Left renal pelvis (tissue), 4 donors: ENCODE measurements around the gene MTX1. TPM values are rescaled to one million over a fixed set of nuclear protein-coding genes. Genes with fewer than 3 reads are reported as not detected.

Experiments used
- DNase-seq, 4 donors: peaks; one replicate each; pipeline ENCODE4 v3.0.0-alpha.2; 2013; ENCODE audit warnings: low read depth in 4 of 4, low spot score in 3 of 4
- polyA plus RNA-seq, 4 donors: library from polyadenylated mRNA; unstranded; fragments of 120-200 nt; gene quantifications; one replicate each; pipeline ENCODE4 v1.2.1, GENCODE V29; 2013; ENCODE audit not compliant: insufficient read length in 4 of 4

The MTX1 gene
- polyA plus RNA-seq, 4 donors = 26.6 to 49.9 (median 39.6) TPM

- DNase-seq = no peak
Measured at GRCh38 chr1:155173478-155174323, 34.8 kb upstream of the MTX1 start, which contains the start of gene TRIM46. TSS of gene TRIM46 (plus strand) at chr1:155173849. CDS start at chr1:155173967, 118 bp downstream.

GRCh38 chr1:155174324-155175280 is 33.9 kb upstream of the MTX1 start:
- DNase-seq = no peak

GRCh38 chr1:155175281-155175926 is 33.1 kb upstream of the MTX1 start:
- no peak for DNase-seq

GRCh38 chr1:155175927-155176371 is 32.5 kb upstream of the MTX1 start:
- DNase-seq = no peak

- DNase-seq = no peak
Measured at GRCh38 chr1:155176544-155177071, 31.9 kb upstream of the MTX1 start.

GRCh38 chr1:155177192-155177917 is 31.1 kb upstream of the MTX1 start:
- DNase-seq = no peak

GRCh38 chr1:155177918-155178281 is 30.6 kb upstream of the MTX1 start:
- DNase-seq = no peak

GRCh38 chr1:155178441-155179111 is 29.9 kb upstream of the MTX1 start:
- no peak for DNase-seq

- no peak for DNase-seq
Measured at GRCh38 chr1:155179112-155180031, 29.1 kb upstream of the MTX1 start.

- no peak for DNase-seq
Measured at GRCh38 chr1:155181371-155182051, 27.0 kb upstream of the MTX1 start.

GRCh38 chr1:155182052-155182550 is 26.4 kb upstream of the MTX1 start:
- DNase-seq = no peak

GRCh38 chr1:155183775-155184221 is 24.7 kb upstream of the MTX1 start:
- DNase-seq = no peak

- DNase-seq = no peak
Measured at GRCh38 chr1:155184351-155184811, 24.1 kb upstream of the MTX1 start.

GRCh38 chr1:155184835-155185782 is 23.4 kb upstream of the MTX1 start:
- DNase-seq = no peak

GRCh38 chr1:155185783-155186066 is 22.8 kb upstream of the MTX1 start:
- DNase-seq = no peak

GRCh38 chr1:155186067-155186793 is 22.3 kb upstream of the MTX1 start:
- no peak for DNase-seq
